ENCODE results near the gene DPP6. TPM values are rescaled to one million over a fixed set of nuclear protein-coding genes. Genes with fewer than 3 reads are reported as not detected.

The DPP6 gene
- total and polyA plus RNA-seq, 2 of the 8 experiments (the other 6 are each of a cell fraction or from before 2014, with no cell fraction given), result 4.7 to 6.8 TPM

DNA sequence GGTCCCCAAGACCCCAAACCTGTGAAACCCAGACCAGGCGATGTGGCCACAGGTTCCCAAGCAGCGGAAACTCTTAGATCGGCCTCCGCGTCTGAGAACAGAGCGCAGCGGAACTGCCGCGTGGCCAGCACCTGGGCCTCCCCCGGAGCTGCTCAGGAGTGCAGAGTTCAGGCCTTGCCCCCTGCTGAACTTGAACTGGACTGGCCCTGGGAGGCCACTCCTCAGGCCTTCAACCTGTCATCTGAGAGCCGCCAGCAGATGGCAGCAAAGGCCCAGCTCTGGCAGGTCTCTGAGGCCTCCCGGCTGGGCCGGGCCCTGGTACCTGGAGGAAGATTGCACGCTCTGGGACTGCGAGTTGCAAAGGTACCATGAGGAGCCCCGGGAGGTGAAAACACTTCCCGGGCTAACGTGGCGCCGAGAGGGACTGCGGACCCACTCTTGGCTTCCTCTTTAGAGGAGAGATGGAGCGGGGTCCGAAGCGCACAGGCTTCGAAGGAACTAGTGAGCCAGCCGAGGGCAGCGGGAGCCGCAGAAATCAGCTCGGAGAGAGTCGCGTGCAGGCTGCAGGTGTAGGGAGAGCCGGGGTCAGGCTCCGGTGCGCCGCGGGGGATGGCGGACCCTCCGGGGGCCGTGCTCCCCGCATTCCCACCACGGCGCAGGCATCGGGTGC lies 861.6 kb downstream of the DPP6 start (continued):
- TF ChIP-seq, protein P1, sequence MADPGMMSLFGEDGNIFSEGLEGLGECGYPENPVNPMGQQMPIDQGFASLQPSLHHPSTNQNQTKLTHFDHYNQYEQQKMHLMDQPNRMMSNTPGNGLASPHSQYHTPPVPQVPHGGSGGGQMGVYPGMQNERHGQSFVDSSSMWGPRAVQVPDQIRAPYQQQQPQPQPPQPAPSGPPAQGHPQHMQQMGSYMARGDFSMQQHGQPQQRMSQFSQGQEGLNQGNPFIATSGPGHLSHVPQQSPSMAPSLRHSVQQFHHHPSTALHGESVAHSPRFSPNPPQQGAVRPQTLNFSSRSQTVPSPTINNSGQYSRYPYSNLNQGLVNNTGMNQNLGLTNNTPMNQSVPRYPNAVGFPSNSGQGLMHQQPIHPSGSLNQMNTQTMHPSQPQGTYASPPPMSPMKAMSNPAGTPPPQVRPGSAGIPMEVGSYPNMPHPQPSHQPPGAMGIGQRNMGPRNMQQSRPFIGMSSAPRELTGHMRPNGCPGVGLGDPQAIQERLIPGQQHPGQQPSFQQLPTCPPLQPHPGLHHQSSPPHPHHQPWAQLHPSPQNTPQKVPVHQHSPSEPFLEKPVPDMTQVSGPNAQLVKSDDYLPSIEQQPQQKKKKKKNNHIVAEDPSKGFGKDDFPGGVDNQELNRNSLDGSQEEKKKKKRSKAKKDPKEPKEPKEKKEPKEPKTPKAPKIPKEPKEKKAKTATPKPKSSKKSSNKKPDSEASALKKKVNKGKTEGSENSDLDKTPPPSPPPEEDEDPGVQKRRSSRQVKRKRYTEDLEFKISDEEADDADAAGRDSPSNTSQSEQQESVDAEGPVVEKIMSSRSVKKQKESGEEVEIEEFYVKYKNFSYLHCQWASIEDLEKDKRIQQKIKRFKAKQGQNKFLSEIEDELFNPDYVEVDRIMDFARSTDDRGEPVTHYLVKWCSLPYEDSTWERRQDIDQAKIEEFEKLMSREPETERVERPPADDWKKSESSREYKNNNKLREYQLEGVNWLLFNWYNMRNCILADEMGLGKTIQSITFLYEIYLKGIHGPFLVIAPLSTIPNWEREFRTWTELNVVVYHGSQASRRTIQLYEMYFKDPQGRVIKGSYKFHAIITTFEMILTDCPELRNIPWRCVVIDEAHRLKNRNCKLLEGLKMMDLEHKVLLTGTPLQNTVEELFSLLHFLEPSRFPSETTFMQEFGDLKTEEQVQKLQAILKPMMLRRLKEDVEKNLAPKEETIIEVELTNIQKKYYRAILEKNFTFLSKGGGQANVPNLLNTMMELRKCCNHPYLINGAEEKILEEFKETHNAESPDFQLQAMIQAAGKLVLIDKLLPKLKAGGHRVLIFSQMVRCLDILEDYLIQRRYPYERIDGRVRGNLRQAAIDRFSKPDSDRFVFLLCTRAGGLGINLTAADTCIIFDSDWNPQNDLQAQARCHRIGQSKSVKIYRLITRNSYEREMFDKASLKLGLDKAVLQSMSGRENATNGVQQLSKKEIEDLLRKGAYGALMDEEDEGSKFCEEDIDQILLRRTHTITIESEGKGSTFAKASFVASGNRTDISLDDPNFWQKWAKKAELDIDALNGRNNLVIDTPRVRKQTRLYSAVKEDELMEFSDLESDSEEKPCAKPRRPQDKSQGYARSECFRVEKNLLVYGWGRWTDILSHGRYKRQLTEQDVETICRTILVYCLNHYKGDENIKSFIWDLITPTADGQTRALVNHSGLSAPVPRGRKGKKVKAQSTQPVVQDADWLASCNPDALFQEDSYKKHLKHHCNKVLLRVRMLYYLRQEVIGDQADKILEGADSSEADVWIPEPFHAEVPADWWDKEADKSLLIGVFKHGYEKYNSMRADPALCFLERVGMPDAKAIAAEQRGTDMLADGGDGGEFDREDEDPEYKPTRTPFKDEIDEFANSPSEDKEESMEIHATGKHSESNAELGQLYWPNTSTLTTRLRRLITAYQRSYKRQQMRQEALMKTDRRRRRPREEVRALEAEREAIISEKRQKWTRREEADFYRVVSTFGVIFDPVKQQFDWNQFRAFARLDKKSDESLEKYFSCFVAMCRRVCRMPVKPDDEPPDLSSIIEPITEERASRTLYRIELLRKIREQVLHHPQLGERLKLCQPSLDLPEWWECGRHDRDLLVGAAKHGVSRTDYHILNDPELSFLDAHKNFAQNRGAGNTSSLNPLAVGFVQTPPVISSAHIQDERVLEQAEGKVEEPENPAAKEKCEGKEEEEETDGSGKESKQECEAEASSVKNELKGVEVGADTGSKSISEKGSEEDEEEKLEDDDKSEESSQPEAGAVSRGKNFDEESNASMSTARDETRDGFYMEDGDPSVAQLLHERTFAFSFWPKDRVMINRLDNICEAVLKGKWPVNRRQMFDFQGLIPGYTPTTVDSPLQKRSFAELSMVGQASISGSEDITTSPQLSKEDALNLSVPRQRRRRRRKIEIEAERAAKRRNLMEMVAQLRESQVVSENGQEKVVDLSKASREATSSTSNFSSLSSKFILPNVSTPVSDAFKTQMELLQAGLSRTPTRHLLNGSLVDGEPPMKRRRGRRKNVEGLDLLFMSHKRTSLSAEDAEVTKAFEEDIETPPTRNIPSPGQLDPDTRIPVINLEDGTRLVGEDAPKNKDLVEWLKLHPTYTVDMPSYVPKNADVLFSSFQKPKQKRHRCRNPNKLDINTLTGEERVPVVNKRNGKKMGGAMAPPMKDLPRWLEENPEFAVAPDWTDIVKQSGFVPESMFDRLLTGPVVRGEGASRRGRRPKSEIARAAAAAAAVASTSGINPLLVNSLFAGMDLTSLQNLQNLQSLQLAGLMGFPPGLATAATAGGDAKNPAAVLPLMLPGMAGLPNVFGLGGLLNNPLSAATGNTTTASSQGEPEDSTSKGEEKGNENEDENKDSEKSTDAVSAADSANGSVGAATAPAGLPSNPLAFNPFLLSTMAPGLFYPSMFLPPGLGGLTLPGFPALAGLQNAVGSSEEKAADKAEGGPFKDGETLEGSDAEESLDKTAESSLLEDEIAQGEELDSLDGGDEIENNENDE (IDR thresholded peaks at IDR 0.05; ENCODE audit: insufficient replicate concordance, low read length), result no peak
- TF ChIP-seq KDM5A (IDR thresholded peaks at IDR 0.05; ENCODE audit: low read length) (no peak), SP1 (IDR thresholded peaks at IDR 0.05; ENCODE audit: low read depth, low read length) (no peak), KDM1A (IDR thresholded peaks at IDR 0.05; ENCODE audit: borderline replicate concordance, low read length) (no peak), TAF7 (optimal IDR thresholded peaks at IDR 0.05; ENCODE audit: borderline replicate concordance, low read depth, low read length) (no peak), EZH2 (IDR thresholded peaks at IDR 0.05; ENCODE audit: low read depth, low read length, severe bottlenecking) (peak; percentile 52), ZNF274 (IDR thresholded peaks at IDR 0.05; ENCODE audit: borderline replicate concordance, extremely low read depth, low read length) (no peak), TAF1 (IDR thresholded peaks at IDR 0.05; ENCODE audit: low read depth, low read length) (no peak), RNF2 (IDR thresholded peaks at IDR 0.05; ENCODE audit: borderline replicate concordance, low read depth, low read length, missing control alignments, poor library complexity, severe bottlenecking) (no peak), SRF (IDR thresholded peaks at IDR 0.05; ENCODE audit: low read depth, low read length) (no peak), CEBPB (IDR thresholded peaks at IDR 0.05; ENCODE audit: low read depth, low read length) (no peak)
